Left kidney (tissue), 2 donors: ENCODE measurements around the gene MEIS3. TPM values are rescaled to one million over a fixed set of nuclear protein-coding genes. Genes with fewer than 3 reads are reported as not detected.
"Not testable (repeated sequence)": the region's sequence is repeated elsewhere in the genome, so short reads cannot be mapped to it uniquely, and the experiment has no call there.

Source experiments
- DNase-seq: peaks from one replicate; pipeline ENCODE4 v3.0.0-alpha.2; 2013
- polyA plus RNA-seq: library from polyadenylated mRNA; unstranded; fragments of 120-200 nt; gene quantifications from one replicate; pipeline ENCODE4 v1.2.1, GENCODE V29; 2013; ENCODE audit not compliant: insufficient read length

MEIS3 gene
- polyA plus RNA-seq, 1 donor = 21.2 TPM

GRCh38 chr19:47388721-47389120 lies 30.6 kb downstream of the MEIS3 start:
- not testable (repeated sequence) for DNase-seq

- DNase-seq = not testable (repeated sequence)
These were observed 31.7 kb downstream of the MEIS3 start for GRCh38 chr19:47387623-47388022.

- DNase-seq = not testable (repeated sequence)
These were observed 32.7 kb downstream of the MEIS3 start for GRCh38 chr19:47386582-47386981.

GRCh38 chr19:47384533-47384932 lies 34.8 kb downstream of the MEIS3 start:
- not testable (repeated sequence) for DNase-seq

GRCh38 chr19:47383890-47384289 lies 35.4 kb downstream of the MEIS3 start:
- not testable (repeated sequence) for DNase-seq

GRCh38 chr19:47381653-47382279 lies 37.6 kb downstream of the MEIS3 start:
- DNase-seq = no peak

GRCh38 chr19:47381121-47381520 lies 38.2 kb downstream of the MEIS3 start:
- DNase-seq = no peak

GRCh38 chr19:47380559-47380958 lies 38.8 kb downstream of the MEIS3 start:
- no peak for DNase-seq

GRCh38 chr19:47379381-47379938 lies 39.9 kb downstream of the MEIS3 start:
- DNase-seq = no peak

GRCh38 chr19:47378246-47378645 lies 41.1 kb downstream of the MEIS3 start:
- DNase-seq = no peak

GRCh38 chr19:47377801-47378200 lies 41.5 kb downstream of the MEIS3 start:
- no peak for DNase-seq

- DNase-seq = no peak
These were observed 42.1 kb downstream of the MEIS3 start for GRCh38 chr19:47377208-47377701.

- no peak for DNase-seq
These were observed 42.7 kb downstream of the MEIS3 start for GRCh38 chr19:47376589-47377144.

- no peak for DNase-seq
These were observed 43.4 kb downstream of the MEIS3 start for GRCh38 chr19:47375694-47376588.

- DNase-seq = no peak
These were observed 44.2 kb downstream of the MEIS3 start for GRCh38 chr19:47374876-47375693.

GRCh38 chr19:47373246-47374240 lies 45.8 kb downstream of the MEIS3 start:
- DNase-seq = no peak

GRCh38 chr19:47372603-47373002 lies 46.7 kb downstream of the MEIS3 start:
- no peak for DNase-seq

GRCh38 chr19:47371261-47371660 lies 48.1 kb downstream of the MEIS3 start:
- DNase-seq = no peak

- no peak for DNase-seq
These were observed 49.2 kb downstream of the MEIS3 start for GRCh38 chr19:47370045-47370611.

- not testable (repeated sequence) for DNase-seq
These were observed 53.9 kb downstream of the MEIS3 start for GRCh38 chr19:47365455-47365854.
